RWPE2 (cell line): ENCODE results near the gene TRPV2.

ENCODE experiments used
- ATAC-seq: fragments of 200-7000 bp; cut with Tn5 transposase; 3 replicates; pipeline ENCODE4 v1.9.1; 2021; ENCODE audit warnings: low read depth
- DNase-seq: peaks from one replicate; pipeline ENCODE4 v3.0.0-alpha.2; 2020; ENCODE audit warnings: low spot score
- H3K27ac ChIP-seq: fragments of 450-650 bp; 2 replicates; pipeline ENCODE4 v1.5.1; 2017; ENCODE audit warnings: mild to moderate bottlenecking; ENCODE audit not compliant: poor library complexity, severe bottlenecking
- H3K27me3 ChIP-seq: fragments of 250-450 bp; sonication (Bioruptor Pico); 2 replicates; pipeline ENCODE4 v1.5.1; 2021; ENCODE audit warnings: mild to moderate bottlenecking, moderate library complexity; ENCODE audit not compliant: insufficient read depth, poor library complexity, severe bottlenecking
- H3K36me3 ChIP-seq: fragments of 250-450 bp; sonication (Bioruptor Pico); 2 replicates; pipeline ENCODE4 v1.5.1; 2020; ENCODE audit warnings: low read depth, mild to moderate bottlenecking, moderate library complexity
- H3K4me1 ChIP-seq: fragments of 250-450 bp; sonication (Bioruptor Pico); 2 replicates; pipeline ENCODE4 v1.5.1; 2021; ENCODE audit warnings: mild to moderate bottlenecking, moderate library complexity; ENCODE audit not compliant: insufficient read depth, poor library complexity, severe bottlenecking
- H3K4me3 ChIP-seq: fragments of 250-450 bp; sonication (Bioruptor Pico); 2 replicates; pipeline ENCODE4 v1.5.1; 2021; ENCODE audit warnings: mild to moderate bottlenecking, moderate library complexity; ENCODE audit not compliant: severe bottlenecking
- H3K9me3 ChIP-seq: fragments of 250-450 bp; sonication (Bioruptor Pico); 2 replicates; pipeline ENCODE4 v1.5.1; 2021; ENCODE audit warnings: mild to moderate bottlenecking, moderate library complexity; ENCODE audit not compliant: severe bottlenecking
- CTCF ChIP-seq: fragments of 450-650 bp; IDR thresholded peaks from one replicate; pipeline ENCODE4 v1.5.1; 2017; ENCODE audit warnings: mild to moderate bottlenecking, moderate library complexity; ENCODE audit not compliant: poor library complexity, severe bottlenecking

Gene TRPV2

GRCh38 chr17:16480995-16481394 lies 65.6 kb downstream of the TRPV2 start:
- ATAC-seq (no peak), DNase-seq (no peak)
- Histone ChIP-seq H3K9me3 (no peaks in the 10 kb centered on the region), H3K27ac (no peak overlapping the region), H3K4me1 (peaks cover 11% of the 10 kb centered on the region), H3K4me3 (no peak overlapping the region), H3K27me3 (no peaks in the 10 kb centered on the region), H3K36me3 (no peaks in the 10 kb centered on the region)
- no peak for TF ChIP-seq CTCF

- no peak for ATAC-seq
- no peak overlapping the region for H3K27ac ChIP-seq
- TF ChIP-seq CTCF = no peak
- H3K4me3 ChIP-seq = no peak overlapping the region
- no peaks in the 10 kb centered on the region for H3K27me3 ChIP-seq
- H3K36me3 ChIP-seq = no peaks in the 10 kb centered on the region
- no peaks in the 10 kb centered on the region for H3K9me3 ChIP-seq
- no peak for DNase-seq
- peaks cover 17% of the 10 kb centered on the region for H3K4me1 ChIP-seq
Measured at GRCh38 chr17:16482253-16482652, 66.9 kb downstream of the TRPV2 start.

GRCh38 chr17:16483021-16483645 lies 67.8 kb downstream of the TRPV2 start:
- no peak overlapping the region for H3K27ac ChIP-seq
- DNase-seq = no peak
- no peak for TF ChIP-seq CTCF
- no peak overlapping the region for H3K4me3 ChIP-seq
- H3K4me1 ChIP-seq = peaks cover 12% of the 10 kb centered on the region
- ATAC-seq = 0 out of 3 replicates have a peak, but pooled peaks have one; percentile 13
- no peaks in the 10 kb centered on the region for H3K36me3 ChIP-seq
- no peaks in the 10 kb centered on the region for H3K9me3 ChIP-seq
- H3K27me3 ChIP-seq = no peaks in the 10 kb centered on the region

- Histone ChIP-seq H3K27me3 (no peaks in the 10 kb centered on the region), H3K27ac (no peak overlapping the region), H3K9me3 (no peaks in the 10 kb centered on the region), H3K36me3 (no peaks in the 10 kb centered on the region), H3K4me1 (peaks cover 12% of the 10 kb centered on the region), H3K4me3 (no peak overlapping the region)
- no peak for TF ChIP-seq CTCF
- DNase-seq (no peak), ATAC-seq (no peak)
Measured at GRCh38 chr17:16484445-16485175, 69.2 kb downstream of the TRPV2 start.
